ENCODE measurements around the gene SORL1. TPM values are rescaled to one million over a fixed set of nuclear protein-coding genes. Genes with fewer than 3 reads are reported as not detected.

The SORL1 gene
- total and polyA plus RNA-seq, 2 of the 13 experiments (the other 11 are each of a cell fraction or from before 2014, with no cell fraction given): 21.3 to 148 TPM

- DNase-seq (ENCODE audit: low spot score) (no peak), ATAC-seq (no peak), FAIRE-seq (no peak)
- ChIA-PET CTCF (ENCODE audit: low intra/inter-chr PET ratio, low total read pairs) (interaction anchor here (2.1 to 4.5 kb wide), 2 partner anchors 271 to 340 kb away, joined by 10 to 27 read pairs; no protein-coding TSS in a partner anchor), POLR2A (no interaction called here)
- no peak overlapping the region for H3K27ac ChIP-seq (ENCODE audit: extremely low read length, insufficient read depth, low read length)
- no peak for TF ChIP-seq ZNF746 (CRISPR knock-in tag; IDR thresholded peaks at IDR 0.05)
- TF ChIP-seq ZNF691 (CRISPR knock-in tag; IDR thresholded peaks at IDR 0.05; ENCODE audit: borderline replicate concordance, low read depth): no peak
- TF ChIP-seq HNF1B (CRISPR knock-in tag; IDR thresholded peaks at IDR 0.05): no peak
- no peak for TF ChIP-seq ZNF547 (CRISPR knock-in tag; IDR thresholded peaks at IDR 0.05)
- no peak for TF ChIP-seq ZNF367 (CRISPR knock-in tag; IDR thresholded peaks at IDR 0.05; ENCODE audit: borderline replicate concordance)
- WGBS (ENCODE audit: low lambda C conversion rate): 95% methylated on average over 5 of the region's 5 CpGs
- no peak overlapping the region for H3K9ac ChIP-seq (ENCODE audit: insufficient read depth, low read depth, low read length)
- no TSS peak for BruUV-seq (replicated peaks)
- H3K4me3 ChIP-seq (replicated peaks in 1 of 3; ENCODE audit: insufficient read depth in 1 of 3, low read depth in 2 of 3, low read length in 3 of 3): no peak overlapping the region
- H3K9me3 ChIP-seq (ENCODE audit: low read length): no peaks in the 10 kb centered on the region
- H4K20me1 ChIP-seq (ENCODE audit: insufficient read depth, low read length): no peaks in the 10 kb centered on the region; the same call in none of the 2 replicates
- no peaks in the 10 kb centered on the region for H3K4me1 ChIP-seq (ENCODE audit: insufficient read depth, low read length)
- peaks cover 49 to 92% of the 10 kb centered on the region in 2 experiments for H3K36me3 ChIP-seq (replicated peaks in 1 of 2; ENCODE audit: control insufficient read depth in 1 of 2, insufficient read depth in 2 of 2, low read length in 2 of 2)
- H3K79me2 ChIP-seq (ENCODE audit: insufficient read depth, low read length): no peaks in the 10 kb centered on the region
- H3K27me3 ChIP-seq (ENCODE audit: control insufficient read depth in 1 of 2, insufficient read depth in 2 of 2, low read length in 2 of 2): no peaks in the 10 kb centered on the region
- no peak overlapping the region for H3K4me2 ChIP-seq (ENCODE audit: low read depth, low read length)
- no peak overlapping the region for H2AFZ ChIP-seq (ENCODE audit: low read length)
- intact Hi-C loops (cut with micrococcal nuclease; ENCODE audit: unreplicated experiment): loop anchor here (2.0 kb wide), 1 partner anchor 341 kb away; no protein-coding TSS in a partner anchor
- in situ Hi-C loops (cut with HindIII; ENCODE audit: extremely low pct_ligation_motif_present, low pct_unique_long_range_greater_than_20kb): loop anchor here (5.0 to 10.0 kb wide), 2 partner anchors 273 to 345 kb away; no protein-coding TSS in a partner anchor
Observed at GRCh38 chr11:121589946-121590537, 137.9 kb downstream of the SORL1 start.

Data from HepG2 (cell line).